NCI-H128 (cell line): ENCODE measurements around the gene KIF1A.

Source experiments
- DNase-seq: peaks from one replicate; lab custom pipeline; 2025; ENCODE audit not compliant: unreplicated experiment; lab: John Stamatoyannopoulos, UW

The KIF1A gene

DNA sequence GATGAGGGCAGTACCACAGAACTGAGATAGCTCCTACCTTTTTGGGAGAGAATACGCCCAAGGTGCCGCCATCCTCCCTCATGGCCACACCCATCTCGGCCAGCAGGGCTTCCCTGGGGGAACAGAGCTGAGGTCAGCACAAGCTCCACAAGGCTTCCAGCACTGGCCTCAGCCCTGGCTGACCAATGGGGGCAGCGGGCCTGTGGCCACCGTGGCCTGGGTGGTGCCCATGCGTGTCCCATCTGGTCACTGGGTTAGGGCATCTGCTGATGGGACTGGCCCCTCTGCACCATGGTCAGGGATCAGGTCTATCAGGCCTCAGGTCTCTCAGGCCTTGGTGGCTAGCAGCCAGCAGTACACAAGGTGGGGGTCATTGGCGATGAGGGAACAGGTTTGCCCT lies 50.9 kb downstream of the KIF1A start:
- no peak for DNase-seq

- DNase-seq: no peak
These were observed 51.8 kb downstream of the KIF1A start for GRCh38 chr2:240768216-240768615.

DNA sequence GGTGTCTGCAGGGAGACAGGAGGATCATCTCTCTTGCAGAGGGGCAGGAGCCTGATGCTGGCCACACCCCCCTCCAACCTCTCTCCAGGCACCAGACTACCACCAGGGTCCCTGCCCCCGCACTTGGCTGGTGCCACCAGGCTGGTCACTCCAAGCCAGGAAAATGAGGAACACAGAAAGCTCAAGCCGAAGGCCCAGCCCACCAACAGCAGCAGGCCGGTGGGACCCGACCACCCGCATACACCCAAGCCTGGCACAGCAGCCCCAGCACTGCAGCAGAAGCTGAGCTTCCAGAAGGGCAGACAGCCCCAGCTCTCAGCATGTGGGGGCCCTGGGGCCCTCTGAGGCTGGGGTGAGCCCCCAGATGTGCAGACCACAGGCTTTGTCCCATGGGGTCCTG lies 52.7 kb downstream of the KIF1A start:
- no peak for DNase-seq

DNA sequence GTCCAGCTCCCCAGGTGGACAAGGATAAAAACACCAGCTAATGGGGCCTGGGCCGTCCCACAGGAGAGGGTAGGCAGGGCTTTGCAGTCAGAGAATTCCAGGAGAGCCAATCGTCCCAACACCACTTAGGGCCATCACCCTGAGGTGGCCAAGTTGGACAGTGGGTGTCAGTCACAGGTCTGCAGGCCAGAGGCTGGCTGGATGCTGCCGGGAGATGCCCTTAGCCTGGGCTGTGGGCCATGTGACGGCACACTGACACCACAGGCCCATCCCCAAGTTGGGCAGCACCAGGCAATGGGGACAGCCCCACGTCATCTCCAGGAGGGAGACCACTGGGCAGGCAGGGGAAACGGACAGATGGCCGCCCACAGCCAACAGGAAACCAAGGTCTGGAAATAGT lies 53.9 kb downstream of the KIF1A start:
- no peak for DNase-seq

GRCh38 chr2:240765007-240765406 lies 55.0 kb downstream of the KIF1A start:
- no peak for DNase-seq

DNA sequence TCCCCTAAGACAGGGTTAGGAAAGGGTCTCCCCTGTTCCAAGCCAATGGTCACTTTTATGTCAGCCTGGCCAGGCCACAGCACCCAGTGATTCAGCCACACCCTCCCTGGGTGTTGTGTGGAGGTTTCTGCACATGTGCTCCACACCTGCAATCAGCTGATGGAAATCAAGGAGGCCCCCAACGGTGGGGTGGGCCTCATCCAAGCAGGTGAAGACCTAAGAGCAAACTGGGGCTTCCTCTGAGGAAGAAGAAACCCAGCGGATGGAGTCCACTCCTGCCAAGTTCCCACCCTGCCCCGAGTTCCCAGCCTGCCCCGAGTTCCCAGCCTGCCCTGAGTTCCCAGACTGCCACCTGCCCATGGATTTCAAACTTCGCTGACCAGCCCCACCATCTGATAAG lies 55.4 kb downstream of the KIF1A start:
- no peak for DNase-seq

DNA sequence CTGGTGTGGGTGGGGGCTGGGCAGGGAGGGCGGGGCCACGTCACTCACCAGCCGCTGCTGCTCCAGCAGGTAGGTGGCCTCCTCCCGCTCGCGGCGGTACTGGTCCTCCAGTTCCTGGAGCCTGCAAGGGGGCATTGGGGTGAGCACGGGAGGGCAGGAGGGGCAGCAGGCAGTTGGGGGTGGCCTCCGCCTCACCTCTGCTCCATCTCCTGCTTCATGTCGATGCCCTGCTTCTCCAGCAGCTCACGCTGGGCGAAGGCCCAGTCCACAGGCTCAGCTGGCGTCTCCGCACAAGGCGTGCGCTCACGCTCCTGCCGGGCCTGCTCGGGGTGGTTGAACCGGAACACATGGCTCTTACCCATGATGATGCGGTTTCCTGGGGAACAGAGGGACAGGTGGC lies 57.0 kb downstream of the KIF1A start:
- no peak for DNase-seq

DNA sequence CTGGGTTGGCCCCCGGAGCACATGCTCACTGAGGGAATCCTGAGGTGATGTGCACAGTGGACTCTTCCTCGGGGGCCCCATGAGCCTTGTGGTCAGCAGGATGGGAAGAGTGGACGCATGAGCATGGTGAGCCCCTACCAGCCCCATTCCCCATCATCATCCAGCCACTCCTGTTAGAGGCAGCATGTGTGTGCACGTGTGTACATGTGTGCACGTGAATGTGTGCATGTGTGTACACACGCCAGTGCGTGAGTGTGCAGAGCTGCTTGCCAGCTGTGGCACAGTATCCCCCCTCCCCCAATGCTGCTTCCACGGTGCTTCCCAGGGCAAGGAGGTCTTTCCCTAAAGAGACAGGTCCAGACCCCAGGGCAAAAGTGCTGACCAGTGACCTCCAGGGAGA lies 57.8 kb downstream of the KIF1A start:
- DNase-seq: no peak

GRCh38 chr2:240760576-240761246 lies 59.3 kb downstream of the KIF1A start:
- no peak for DNase-seq

DNA sequence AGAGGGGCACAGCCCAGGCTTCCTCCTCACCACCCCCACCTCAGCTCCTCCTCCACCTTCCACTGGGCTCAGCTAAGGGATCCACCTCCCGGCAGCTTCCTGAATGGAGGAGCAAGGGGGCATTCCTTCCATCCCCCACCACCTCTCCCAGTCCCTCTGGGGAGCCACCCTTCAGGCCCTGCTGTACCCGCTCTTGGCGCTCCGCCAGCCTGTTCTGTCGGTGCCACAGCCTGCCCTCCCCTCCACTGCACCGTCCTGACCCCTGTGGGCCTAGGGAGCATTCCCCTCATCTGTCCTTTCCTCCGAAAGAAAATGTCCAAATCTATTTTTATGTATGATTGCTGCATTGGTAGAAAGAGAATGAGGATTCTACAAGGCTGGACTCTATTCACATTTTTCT lies 59.9 kb downstream of the KIF1A start:
- no peak for DNase-seq

GRCh38 chr2:240759459-240759858 lies 60.6 kb downstream of the KIF1A start:
- DNase-seq: no peak

DNA sequence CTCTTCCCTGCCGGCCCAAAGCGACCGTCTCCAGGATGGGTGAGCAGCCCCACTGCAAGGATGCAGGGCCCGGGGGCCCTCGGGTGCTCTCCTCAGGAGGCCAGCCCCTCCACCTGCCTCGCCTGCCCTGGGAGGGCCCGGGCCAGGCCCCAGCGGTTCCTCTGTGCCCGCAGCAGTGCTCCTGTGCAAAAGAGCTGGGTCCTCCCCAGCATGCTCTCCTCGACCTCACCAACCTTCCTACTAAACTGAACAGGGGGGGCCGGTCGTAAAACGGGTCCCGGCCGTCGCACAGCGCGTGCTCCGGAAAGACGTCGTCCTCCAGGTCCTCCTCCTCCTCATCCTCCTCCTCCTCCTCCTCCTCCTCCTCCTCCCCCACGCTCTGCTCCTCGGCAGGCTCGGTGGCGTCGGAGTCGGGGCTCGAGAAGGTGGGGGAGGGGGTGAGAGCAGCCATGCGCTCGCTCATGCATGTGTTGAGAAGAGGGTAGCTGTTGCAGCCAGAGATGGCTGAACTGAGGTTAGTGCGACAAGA lies 62.9 kb downstream of the KIF1A start:
- DNase-seq: no peak

- DNase-seq: no peak
These were observed 67.8 kb downstream of the KIF1A start for GRCh38 chr2:240752209-240752608.

DNA sequence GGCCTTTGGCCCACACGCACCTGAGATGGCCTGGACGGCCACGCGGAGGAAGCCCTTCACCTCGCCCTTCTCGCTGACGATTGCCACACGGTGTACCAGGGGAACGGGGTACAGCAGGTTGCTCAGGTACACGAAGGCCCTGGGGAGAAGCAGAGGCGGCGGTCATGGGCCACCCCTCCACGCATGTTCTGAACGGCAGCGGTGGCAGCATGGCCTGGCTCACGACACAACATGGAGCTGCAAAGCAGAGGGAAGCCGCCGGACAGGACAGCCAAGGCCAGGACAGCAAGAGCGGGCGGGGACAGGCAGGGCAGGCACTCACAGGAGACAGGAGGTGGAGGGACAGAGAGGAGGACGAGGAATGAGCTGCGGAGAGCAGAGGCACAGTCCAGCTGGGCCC lies 69.6 kb downstream of the KIF1A start:
- DNase-seq: no peak

DNA sequence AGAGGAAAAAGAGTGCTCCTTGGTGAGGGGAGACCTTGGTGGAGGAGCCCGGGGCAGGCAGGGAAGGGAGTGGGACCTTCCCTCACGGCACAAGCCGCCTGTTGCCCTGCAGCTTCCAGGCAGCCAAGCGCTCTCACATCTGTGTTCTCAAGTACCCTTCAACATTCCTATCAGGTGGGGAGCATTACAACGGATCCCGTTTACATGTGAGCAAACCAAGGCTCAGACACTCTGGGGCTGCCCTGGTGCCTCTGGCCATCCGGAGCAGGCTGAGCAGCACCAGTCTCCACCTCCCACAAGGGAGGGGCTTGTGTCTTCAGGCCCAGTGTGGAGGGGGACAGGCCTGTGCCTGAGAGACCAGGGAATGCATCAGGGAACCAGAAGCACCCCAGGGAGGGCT lies 70.5 kb downstream of the KIF1A start:
- no peak for DNase-seq

DNA sequence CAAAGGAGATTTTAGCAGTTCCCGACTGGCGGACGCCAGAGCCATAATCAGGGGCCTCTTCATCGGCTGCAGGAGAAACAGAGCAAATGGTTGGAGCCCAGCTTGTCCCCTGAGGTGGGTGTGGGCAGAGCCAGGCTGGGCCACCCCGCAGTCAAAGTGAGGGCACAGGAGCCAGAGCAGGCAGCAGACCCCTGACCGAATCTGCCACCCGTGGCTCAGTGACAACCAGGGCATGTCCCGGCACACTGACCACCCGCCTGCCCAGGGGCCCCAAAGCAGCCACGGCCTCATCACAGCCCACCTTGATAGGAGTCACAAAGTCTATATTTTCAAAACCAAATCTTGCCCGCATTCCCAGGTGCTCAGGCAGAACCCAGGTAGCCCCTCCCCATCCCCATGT lies 72.8 kb downstream of the KIF1A start:
- DNase-seq: no peak

DNA sequence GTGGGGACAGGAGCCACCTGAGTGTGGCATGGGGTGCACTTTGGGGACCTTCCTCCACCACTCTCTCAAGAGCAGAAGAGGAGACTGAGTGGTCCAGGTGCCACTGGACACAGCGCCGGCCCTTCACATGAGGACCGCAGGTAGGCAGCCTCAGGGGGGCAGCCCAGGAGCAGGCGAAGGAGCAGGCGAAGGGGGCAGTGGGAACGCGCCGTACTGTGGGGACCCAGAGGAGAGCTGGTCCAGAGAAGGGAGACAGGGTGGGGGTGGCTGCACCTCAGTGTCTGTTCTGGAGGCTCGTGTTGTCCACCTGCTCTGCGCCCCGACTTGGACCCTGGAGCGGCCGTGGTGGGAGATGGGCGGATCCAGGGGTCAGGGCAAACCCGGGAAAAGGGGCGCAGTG lies 73.3 kb downstream of the KIF1A start:
- DNase-seq: no peak

- DNase-seq: no peak
These were observed 74.1 kb downstream of the KIF1A start for GRCh38 chr2:240745962-240746361.

DNA sequence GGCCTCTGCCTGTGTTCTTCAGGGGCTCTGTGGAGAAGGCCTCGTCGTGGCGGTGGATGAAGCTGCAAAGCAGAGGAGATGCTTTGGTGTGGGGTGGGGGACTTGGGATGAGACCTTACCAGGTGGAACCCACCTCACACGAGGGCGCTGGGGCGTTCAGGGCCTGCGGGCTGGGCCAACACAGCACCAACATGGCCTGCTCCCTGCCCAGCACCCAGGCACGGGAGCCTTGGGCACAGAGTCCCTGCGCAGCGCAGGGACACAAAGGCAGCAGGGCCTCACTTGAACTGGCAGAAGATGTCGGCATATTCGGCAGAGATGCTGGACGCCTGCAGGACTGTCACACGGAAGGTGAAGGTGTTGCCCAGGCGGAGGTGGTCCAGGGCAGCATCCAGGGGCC lies 74.6 kb downstream of the KIF1A start:
- DNase-seq: no peak

DNA sequence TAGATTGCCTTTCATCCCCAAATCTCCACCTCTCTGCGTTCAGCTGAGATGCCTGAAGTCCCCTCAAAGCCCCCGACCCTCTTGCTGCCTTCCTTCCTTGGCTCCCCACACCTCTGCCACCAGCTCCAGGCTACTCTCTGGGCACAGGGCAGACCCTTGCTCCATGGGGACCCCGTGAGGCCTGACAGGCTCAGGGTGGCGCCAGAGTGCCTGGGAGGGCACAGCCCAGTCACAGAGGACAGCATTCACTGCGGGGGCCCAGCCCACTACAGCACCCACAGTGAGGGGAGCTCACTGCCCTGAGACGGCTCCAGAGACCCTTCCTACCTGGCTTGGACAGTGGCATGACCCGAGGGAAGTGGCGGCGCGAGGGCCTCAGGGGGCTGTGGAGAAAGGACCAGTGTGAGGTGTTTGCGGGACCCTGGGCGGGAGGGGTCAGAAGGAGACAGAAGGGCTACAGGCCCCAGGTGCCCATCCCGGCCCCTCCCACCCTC lies 77.4 kb downstream of the KIF1A start:
- no peak for DNase-seq

DNA sequence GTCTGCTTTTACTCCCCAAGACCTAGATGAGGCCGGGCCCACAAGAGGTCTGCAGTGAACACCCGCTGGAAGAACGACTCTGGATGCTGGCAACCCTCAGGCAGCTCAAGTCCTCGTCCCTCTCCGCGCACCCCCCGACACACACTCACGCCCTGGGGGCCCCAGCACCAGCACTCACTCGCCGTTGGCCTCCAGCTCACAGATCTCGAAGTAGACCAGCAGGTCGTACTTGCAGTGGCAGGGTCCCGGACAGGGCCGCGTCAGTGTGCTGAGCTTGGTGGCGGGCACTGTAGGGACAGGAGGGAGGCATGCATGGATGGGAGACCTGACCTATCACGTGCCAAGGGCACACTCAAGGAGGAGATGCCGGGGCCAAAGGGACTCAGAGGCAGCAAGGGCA lies 78.9 kb downstream of the KIF1A start:
- no peak for DNase-seq

- no peak for DNase-seq
These were observed 80.2 kb downstream of the KIF1A start for GRCh38 chr2:240739797-240740196.

DNA sequence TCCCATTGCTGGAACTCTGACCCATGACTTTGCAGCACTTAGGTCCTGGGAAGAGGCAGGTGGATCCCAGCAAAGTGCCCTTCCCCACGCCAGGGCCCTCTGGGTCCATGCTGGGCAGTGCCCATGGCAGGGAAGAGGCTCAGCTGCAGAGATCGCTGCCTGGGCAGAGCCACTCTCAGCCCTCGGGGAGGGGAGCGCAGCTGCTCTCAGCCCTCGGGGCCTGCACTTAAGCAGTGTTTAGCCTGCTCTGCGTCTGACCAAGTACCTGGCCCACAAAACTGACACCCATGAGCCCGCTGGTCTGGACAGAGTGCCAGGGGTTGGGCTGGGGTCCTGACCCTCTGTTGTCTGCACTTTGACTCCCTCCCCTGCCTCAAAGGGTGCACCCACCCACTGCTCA lies 82.1 kb downstream of the KIF1A start:
- no peak for DNase-seq
